Stimulated activated CD4-positive, alpha-beta T cell treated with anti-CD3 and anti-CD28 coated beads, TNF-alpha, amount 100 ng/mL, for 4 hours (primary cell): Measurements from ENCODE around the gene SLC4A3.
A peak's percentile ranks its signal among the peaks of the same experiment; 100 is the strongest.

Source experiments
- DNase-seq, 3 experiments: peaks; one replicate each; pipeline ENCODE4 v3.0.0-alpha.2; 2020; ENCODE audit warnings: low read depth in 3 of 3

Gene SLC4A3

DNA sequence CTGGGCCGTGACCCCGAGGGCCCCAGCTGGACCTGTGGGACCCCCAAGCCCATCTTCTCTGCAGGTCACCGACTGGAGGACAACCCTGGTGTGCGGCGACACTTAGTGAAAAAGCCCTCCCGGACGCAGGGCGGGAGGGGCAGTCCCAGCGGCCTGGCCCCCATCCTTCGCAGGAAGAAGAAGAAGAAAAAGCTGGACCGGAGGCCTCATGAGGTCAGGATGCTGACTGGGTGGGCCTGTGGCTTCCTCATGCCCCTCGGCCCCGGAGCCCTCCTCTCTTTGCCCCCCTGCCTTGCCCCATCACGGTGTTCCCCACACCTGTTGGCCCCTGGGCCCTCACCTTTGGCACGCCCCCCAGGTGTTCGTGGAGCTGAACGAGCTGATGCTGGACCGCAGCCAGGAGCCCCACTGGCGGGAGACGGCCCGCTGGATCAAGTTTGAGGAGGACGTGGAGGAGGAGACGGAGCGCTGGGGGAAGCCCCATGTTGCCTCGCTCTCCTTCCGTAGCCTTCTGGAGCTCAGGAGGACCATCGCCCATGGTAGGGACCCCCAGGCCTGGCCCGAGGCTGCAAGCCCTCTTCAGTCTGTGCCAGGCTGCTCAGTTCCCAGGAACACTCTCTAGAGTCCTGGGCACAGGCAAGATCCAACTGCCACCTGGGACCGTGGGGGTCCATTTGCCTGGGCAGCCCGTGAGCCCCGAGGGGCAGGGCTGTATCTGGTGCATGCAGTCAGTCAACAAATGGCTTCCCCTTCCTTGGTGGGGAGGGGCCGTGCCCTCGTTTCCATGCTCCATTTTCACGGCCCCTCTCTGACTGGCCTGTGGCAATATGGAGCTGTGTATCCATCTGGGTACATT is 4.7 kb downstream of the SLC4A3 start:
- no peak for DNase-seq

DNA sequence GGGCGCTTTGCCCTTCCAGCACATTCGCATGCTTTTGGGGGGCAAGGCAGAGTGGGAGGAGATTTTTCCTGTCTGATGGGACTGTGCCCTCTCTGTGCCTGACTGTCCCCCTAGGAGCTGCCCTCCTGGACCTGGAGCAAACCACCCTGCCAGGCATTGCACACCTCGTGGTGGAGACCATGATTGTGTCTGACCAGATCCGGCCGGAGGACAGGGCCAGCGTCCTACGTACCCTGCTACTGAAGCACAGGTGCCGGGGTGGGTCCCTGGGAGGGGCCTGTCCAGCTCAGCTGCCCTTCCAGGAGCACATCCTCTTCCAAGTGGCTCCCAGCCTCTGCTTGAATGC is 5.3 kb downstream of the SLC4A3 start:
- DNase-seq, result no peak

GRCh38 chr2:219633276-219634065 is 6.0 kb downstream of the SLC4A3 start:
- no peak for DNase-seq

DNA sequence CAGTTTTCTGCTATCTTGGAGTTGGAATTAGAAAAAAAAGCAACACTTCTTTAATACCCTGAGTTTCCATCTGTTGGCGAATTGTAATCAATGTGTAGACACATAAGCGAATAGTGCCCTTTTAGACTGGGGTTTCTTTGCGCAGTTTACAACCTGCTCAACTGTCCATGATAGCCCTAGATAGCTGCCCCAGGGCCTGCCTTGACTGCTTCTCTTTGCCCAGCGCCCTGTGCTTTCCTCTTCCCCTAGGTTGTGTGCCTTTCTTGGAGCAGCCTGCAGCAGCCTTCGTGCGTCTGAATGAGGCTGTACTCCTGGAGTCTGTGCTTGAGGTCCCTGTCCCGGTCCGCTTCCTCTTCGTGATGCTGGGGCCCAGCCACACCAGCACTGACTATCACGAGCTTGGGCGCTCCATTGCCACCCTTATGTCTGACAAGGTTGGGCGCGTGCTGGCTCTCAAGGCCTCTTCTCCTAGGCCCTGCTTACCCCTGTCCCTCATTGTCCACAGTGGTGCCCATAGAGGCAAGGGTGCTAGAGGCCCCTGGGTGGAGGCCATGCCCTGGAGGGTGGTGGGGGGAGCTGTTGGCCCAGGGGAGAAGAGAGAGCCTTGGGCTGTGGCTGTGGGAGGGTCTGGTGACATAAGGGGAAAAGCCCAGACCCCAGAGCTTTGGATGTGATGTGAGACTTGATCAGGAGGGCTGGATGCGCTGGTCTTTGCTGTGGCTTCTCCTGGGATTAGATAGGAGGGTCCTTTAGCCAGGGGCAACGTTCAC is 6.9 kb downstream of the SLC4A3 start:
- no peak for DNase-seq

- no peak for DNase-seq
These were observed 7.7 kb downstream of the SLC4A3 start for GRCh38 chr2:219634951-219635751.

GRCh38 chr2:219636144-219636915 is 8.9 kb downstream of the SLC4A3 start:
- DNase-seq, result no peak

- no peak for DNase-seq
These were observed 9.8 kb downstream of the SLC4A3 start for GRCh38 chr2:219636941-219637841.

- DNase-seq, result no peak
These were observed 10.4 kb downstream of the SLC4A3 start for GRCh38 chr2:219637842-219638185.

DNA sequence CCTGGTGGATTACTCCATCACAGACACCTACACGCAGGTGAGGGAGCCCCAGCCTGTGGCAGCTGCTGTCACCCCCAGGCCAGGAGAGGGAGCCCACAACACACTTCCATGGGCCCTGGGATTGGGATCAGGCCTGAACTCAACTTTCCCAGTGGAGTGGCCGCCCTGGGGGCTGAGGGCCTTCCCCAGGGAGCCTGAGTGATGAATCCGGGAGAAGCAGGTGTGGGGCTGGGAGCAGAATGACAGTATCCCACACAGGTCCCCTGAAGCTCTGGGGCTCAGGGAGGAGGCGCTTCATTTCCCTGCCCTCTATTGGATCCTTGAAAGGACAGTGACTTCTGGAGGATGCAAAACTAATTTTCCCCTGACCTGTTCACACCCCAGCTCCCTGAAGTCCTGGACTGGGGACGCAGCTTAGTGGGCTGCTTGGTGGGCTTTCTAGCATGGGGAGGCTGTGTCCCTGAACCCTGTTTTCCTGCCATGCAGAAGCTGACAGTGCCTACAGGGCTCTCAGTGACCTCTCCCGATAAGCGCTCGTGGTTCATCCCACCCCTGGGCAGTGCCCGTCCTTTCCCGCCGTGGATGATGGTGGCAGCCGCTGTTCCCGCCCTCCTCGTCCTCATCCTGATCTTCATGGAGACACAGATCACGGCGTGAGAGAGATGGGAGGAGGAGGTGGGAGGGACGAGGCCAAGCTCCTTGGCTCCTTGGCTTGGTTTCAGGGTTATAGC is 11.0 kb downstream of the SLC4A3 start:
- no peak for DNase-seq

- DNase-seq, result no peak
These were observed 11.7 kb downstream of the SLC4A3 start for GRCh38 chr2:219638948-219639755.

GRCh38 chr2:219641390-219642068 is 14.1 kb downstream of the SLC4A3 start:
- no peak for DNase-seq

DNA sequence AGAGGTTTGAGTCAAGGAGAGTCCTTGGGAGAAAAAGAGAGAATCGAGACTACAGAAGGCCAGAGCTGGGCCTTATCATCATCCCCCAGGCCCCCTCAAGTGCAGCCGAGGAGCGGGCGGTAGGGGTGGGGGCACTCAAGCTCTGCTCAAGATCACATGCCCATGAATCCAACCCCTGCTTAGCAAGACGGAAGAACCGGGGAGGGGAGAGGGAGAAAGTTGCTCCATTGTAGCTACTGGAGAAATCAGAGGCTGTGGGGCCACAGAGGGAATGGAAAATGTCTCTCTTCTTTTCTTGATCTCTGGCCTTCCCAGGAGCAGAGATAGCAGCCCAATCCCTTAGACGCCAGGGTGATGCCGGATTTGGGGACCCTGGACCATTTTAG is 14.6 kb downstream of the SLC4A3 start:
- no peak for DNase-seq

GRCh38 chr2:219642465-219643083 is 15.1 kb downstream of the SLC4A3 start:
- DNase-seq, result peak; percentile 68 to 81 (median 70)

- no peak for DNase-seq
These were observed 15.6 kb downstream of the SLC4A3 start for GRCh38 chr2:219643084-219643473.

DNA sequence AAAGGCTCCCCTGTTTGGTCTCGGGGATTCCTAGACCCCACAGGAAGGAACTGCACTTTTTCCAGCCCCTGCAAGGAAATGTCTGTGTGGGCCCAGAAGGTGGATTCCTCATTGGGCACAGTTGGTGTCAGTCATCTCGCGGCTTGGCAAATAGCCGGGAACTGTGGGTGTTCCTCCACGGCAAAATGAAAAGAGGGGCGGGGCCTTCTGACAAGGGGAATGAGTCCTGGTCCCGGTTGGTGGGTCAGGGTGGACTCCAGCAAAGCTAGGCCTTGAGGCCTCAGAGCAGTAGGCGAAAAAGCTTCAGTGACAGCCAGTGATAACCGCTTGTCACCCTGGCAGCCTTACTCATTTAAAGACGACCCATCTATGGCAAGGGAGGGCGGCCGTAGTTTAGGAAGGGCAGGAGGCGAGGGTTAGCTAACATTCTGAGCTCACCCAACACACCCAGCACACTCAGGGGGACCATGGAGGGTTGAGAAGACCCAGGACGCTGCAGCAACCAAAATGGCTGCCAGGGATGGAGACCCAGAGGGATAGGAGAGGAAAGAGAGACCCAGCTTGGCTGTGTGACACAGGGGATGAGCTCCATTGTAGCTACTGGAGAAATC is 16.5 kb downstream of the SLC4A3 start:
- DNase-seq, result no peak

DNA sequence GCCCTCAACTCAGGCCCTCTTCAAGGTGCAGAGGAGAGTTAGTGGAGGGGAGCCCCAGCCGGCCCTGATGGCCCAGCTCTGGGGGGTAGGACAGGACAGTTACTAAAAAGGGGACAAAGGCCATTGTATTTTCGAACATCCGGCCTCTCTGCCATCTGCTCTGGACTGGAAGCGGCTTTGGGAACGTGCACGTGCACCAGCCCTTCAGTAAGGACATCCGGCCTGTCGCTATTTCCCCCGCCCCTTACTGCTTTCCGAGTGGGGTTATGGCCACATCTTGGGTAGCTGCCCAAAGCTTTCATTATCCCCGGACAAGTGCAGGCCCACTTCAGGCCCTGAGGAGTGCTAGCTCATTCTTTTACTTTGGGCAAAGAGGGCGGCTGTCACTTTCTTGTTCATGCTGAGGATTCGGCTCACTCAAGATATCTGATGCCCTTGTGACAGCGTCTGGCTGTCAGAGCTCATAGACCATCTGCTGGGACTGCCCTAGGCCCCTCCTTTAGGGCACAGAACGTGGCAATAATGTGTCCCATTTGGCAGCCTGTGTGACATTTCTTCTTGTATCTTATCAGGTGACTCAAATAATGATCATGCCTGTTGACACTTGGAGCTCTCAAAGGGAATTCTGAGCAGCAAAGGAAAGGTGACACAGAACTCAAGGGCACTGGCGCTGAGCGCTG is 17.5 kb downstream of the SLC4A3 start:
- no peak for DNase-seq
